RWPE1 (cell line): ENCODE data around the gene ZBTB7C.

Experiments
- CTCF ChIA-PET: fragments of 350-600 bp; sonication (Branson Sonifier 250); formaldehyde crosslinking; extraction: SDS; loops from one replicate; lab custom pipeline; 2021; lab: Yijun Ruan, JAX
- POLR2A ChIA-PET: fragments of 400-600 bp; formaldehyde crosslinking; extraction: SDS; loops from one replicate; lab custom pipeline; 2020; ENCODE audit warnings: antibody characterized with exemption; ENCODE audit not compliant: low non-redundant PET; lab: Yijun Ruan, JAX
- DNase-seq: peaks from one replicate; pipeline ENCODE4 v3.0.0; 2012; ENCODE audit warnings: low spot score
- H3K27ac ChIP-seq: fragments of 450-650 bp; 2 replicates; pipeline ENCODE4 v1.5.1; 2017
- TF ChIP-seq, protein P1 (sequence below): fragments of 450-650 bp; conservative IDR thresholded peaks from 2 replicates; pipeline ENCODE4 v1.5.1; 2017; ENCODE audit warnings: low read depth, mild to moderate bottlenecking

ZBTB7C gene

DNA sequence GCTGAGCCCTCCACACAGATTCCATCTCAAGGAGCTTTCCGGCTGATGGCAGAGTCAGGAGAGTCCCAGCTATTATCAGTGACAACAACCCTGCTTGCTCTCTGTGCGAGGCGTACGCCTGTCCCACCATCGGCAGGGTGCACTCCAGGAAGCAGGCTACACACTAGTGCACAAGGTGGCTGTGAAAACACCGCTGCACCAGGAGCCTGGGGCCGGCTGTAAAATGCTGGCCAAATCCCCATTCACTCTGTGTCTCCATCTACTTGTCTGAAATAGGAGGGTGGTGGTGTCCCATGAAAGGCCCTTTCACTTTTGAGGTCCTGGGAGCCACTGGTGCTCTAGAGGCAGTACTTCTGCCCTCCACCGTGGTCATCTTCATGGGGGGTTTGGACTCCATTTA lies 295.5 kb downstream of the ZBTB7C start:
- H3K27ac ChIP-seq, result peak overlapping the region; percentile 68
- DNase-seq, result no peak
- POLR2A ChIA-PET, result no interaction called here
- TF ChIP-seq, protein P1, sequence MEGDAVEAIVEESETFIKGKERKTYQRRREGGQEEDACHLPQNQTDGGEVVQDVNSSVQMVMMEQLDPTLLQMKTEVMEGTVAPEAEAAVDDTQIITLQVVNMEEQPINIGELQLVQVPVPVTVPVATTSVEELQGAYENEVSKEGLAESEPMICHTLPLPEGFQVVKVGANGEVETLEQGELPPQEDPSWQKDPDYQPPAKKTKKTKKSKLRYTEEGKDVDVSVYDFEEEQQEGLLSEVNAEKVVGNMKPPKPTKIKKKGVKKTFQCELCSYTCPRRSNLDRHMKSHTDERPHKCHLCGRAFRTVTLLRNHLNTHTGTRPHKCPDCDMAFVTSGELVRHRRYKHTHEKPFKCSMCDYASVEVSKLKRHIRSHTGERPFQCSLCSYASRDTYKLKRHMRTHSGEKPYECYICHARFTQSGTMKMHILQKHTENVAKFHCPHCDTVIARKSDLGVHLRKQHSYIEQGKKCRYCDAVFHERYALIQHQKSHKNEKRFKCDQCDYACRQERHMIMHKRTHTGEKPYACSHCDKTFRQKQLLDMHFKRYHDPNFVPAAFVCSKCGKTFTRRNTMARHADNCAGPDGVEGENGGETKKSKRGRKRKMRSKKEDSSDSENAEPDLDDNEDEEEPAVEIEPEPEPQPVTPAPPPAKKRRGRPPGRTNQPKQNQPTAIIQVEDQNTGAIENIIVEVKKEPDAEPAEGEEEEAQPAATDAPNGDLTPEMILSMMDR, result no peak
- CTCF ChIA-PET, result no interaction called here

DNA sequence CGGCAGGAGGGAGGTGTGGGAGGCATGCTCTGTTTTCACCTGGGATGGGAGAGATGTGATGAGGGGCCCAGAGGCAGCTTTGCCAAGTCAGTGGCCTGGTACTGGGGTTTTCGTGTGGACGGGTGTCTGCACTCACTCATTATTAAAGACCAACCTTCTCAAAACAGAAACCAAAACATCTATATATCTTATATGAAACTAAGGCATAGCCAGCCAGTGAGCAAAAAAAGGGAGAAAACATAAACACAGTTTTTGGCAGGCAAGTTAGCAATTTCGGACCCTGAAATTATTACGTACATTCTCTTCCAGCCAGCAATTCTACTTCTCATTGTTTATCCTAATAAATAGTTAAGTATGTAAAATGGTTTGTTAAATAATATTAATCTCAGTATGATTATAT lies 297.6 kb downstream of the ZBTB7C start:
- POLR2A ChIA-PET, result no interaction called here
- CTCF ChIA-PET, result no interaction called here
- DNase-seq, result no peak
- H3K27ac ChIP-seq, result no peak overlapping the region
- TF ChIP-seq, protein P1, result no peak

DNA sequence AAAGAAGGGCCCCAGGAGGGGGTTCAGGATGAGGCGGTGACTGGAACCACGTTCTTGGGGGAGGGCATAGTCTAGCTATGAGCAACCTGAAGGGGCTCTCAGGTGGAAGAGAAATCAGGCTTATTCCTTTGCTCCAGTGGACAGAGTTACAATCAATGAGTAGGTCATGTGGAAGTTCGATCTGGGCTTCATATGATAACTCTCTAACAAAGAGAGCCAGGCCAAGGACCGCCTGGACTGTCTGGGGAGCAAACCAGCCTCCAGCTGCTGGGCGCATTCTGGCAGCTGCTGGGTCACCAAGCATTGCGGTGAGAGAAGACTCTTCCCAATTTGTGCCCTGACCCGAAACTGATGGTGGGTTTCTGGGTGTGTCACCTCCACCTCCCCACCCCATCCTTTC lies 298.4 kb downstream of the ZBTB7C start:
- TF ChIP-seq, protein P1, result no peak
- POLR2A ChIA-PET, result no interaction called here
- no peak for DNase-seq
- H3K27ac ChIP-seq, result no peak overlapping the region
- CTCF ChIA-PET, result interaction anchor here (0.6 kb wide), 1 partner anchor 41 kb away, joined by 3 read pairs; no protein-coding TSS in a partner anchor

DNA sequence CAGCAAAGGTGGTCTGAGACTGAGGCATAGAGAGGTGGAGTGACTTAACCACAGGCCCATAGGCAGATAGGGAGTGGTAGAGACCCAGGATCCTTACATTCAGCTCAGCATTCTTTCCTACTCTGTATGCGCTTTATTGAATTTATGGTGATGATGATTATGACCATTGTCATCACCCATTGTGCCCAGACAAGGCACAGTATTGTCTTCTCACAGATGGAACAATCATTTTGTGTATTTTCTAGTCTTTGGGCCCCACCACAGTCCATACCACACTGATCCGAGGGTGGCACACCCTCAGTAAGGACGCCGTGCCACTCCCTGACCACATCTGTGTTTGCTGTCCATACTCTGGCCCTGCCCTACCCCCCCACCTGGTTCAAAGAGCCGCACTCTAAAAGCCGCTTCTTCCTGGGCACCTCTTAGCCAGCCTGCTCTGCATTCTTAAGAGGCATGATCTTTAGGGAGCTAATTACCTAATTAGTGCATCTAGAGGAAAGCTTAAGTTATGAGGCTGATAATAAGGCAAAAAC lies 299.2 kb downstream of the ZBTB7C start:
- CTCF ChIA-PET, result interaction anchor here (0.6 kb wide), 1 partner anchor 42 kb away, joined by 3 read pairs; no protein-coding TSS in a partner anchor
- DNase-seq, result no peak

DNA sequence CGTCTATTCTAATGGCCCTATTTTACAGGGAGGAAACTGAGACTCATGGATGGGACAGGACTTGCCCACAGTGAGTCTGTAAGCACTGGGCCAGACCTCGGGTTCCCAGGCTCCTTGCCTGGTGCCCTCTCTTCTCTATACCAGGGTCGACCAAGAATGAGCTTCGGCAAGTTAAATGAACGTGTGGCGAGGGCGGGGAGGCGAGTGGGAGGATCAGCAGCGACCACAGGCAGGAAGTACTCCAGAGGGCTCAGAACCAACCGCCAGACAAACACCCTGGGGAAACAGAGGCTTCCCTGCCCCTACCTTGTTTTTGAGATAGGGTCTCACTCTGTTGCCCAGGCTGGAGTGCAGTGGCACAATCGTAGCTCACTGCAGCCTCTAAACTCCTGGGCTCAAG lies 301.0 kb downstream of the ZBTB7C start:
- TF ChIP-seq, protein P1, result no peak
- POLR2A ChIA-PET, result no interaction called here
- no peak overlapping the region for H3K27ac ChIP-seq
- CTCF ChIA-PET, result no interaction called here
- DNase-seq, result no peak

More for the DNA sequence above, 299.2 kb downstream of the ZBTB7C start:
- TF ChIP-seq, protein P1, result no peak
- POLR2A ChIA-PET, result no interaction called here
- no peak overlapping the region for H3K27ac ChIP-seq

DNA sequence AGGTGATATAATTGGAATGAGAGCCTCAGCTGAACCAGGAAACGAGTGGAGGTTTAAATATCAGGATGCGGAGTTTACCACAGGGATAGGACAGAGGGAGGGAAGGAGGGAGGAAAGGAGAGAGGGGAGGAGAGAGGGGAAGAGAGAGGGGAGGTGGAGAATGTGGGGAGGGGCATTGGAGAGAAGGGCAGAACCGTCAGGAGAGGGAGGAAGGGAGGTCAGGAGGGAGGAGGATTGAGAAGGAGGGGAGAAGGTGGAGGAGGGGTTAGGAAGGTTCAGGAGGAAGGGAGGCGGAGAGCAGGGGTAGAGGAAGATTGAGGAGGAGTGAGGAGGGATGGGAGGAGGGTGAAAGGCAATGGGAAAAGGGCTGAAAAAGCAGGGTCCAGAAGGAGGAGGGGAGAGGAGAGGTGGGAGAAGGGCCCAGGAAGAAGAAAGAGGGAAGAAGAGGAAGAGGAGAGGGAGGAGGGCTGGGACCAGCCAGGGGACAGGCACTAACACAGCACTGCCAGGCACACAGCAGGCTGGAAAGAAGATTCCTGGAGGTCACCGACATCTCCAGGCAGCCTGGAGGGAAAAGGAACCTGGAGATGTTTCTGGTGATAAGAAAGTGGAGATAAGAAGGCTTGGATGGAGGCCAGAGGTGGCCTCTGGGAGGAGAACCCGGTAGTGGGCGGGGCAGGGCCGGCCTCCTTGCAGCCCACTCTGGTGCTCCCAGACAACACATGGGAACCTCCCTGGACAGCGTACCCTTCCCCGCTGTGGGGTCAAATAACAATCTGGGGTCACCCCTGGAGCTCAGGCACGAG lies 302.0 kb downstream of the ZBTB7C start:
- ChIA-PET CTCF (interaction anchor here (0.7 kb wide), 1 partner anchor 46 kb away, joined by 10 read pairs; no protein-coding TSS in a partner anchor), POLR2A (no interaction called here)
- no peak for DNase-seq
- TF ChIP-seq, protein P1, result no peak
- H3K27ac ChIP-seq, result no peak overlapping the region
